Parathyroid adenoma (tissue), 2 donors: ENCODE data around the gene STAT5A.
"Not testable (repeated sequence)": the region's sequence is repeated elsewhere in the genome, so short reads cannot be mapped to it uniquely, and the experiment has no call there.

Source experiments
- H2AFZ ChIP-seq: fragments of 300-600 bp; sonication (generic); one replicate; pipeline ENCODE4 v1.7.0; 2017; ENCODE audit warnings: antibody characterized with exemption, mild to moderate bottlenecking
- H3K27ac ChIP-seq: fragments of 300-600 bp; sonication (generic); one replicate; pipeline ENCODE4 v1.7.0; 2017
- H3K27me3 ChIP-seq: fragments of 300-600 bp; sonication (generic); one replicate; pipeline ENCODE4 v1.7.0; 2017; ENCODE audit warnings: low read length; ENCODE audit not compliant: control insufficient read depth, insufficient read depth
- H3K36me3 ChIP-seq: fragments of 300-600 bp; sonication (generic); one replicate; pipeline ENCODE4 v1.7.0; 2017; ENCODE audit warnings: low read length; ENCODE audit not compliant: control insufficient read depth, insufficient read depth
- H3K4me1 ChIP-seq: fragments of 300-600 bp; sonication (generic); one replicate; pipeline ENCODE4 v1.7.0; 2017; ENCODE audit warnings: control low read depth
- H3K4me2 ChIP-seq: fragments of 300-600 bp; sonication (generic); one replicate; pipeline ENCODE4 v1.7.0; 2017; ENCODE audit warnings: low read length
- H3K4me3 ChIP-seq: fragments of 300-600 bp; sonication (generic); one replicate; pipeline ENCODE4 v1.7.0; 2017; ENCODE audit warnings: low read depth, low read length
- H3K79me2 ChIP-seq: fragments of 300-600 bp; sonication (generic); one replicate; pipeline ENCODE4 v1.7.0; 2017; ENCODE audit warnings: control low read depth
- H3K9ac ChIP-seq: fragments of 300-600 bp; sonication (generic); one replicate; pipeline ENCODE4 v1.7.0; 2017; ENCODE audit warnings: mild to moderate bottlenecking
- H3K9me3 ChIP-seq: fragments of 300-600 bp; sonication (generic); one replicate; pipeline ENCODE4 v1.7.0; 2017; ENCODE audit warnings: low read length; ENCODE audit not compliant: control insufficient read depth
- TF ChIP-seq, protein P1 (sequence below): fragments of 300-600 bp; sonication (generic); IDR thresholded peaks from one replicate; pipeline ENCODE4 v1.7.0; 2017; ENCODE audit warnings: antibody characterized with exemption, mild to moderate bottlenecking
- donor health status: primary hyperparathyroidism.

Gene STAT5A

DNA sequence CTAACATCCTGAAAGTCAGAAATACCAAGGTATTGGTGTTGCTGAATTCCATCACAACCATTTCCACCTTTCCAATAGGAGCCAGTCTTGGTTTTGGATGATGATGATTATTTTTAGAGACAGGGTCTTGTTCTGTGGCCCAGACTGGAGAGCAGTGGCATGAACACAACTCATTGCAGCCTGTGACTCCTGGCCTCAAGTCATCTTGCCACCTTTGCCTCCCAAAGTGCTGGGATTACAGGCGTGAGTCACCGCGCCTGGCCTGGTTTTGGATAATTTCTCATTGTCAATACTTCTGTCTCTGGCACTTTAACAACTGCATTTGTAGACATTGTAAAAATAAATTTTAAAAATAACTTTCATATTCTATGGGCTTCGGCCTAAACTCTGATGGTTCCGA, 34.7 kb upstream of the STAT5A start:
- TF ChIP-seq, protein P1, sequence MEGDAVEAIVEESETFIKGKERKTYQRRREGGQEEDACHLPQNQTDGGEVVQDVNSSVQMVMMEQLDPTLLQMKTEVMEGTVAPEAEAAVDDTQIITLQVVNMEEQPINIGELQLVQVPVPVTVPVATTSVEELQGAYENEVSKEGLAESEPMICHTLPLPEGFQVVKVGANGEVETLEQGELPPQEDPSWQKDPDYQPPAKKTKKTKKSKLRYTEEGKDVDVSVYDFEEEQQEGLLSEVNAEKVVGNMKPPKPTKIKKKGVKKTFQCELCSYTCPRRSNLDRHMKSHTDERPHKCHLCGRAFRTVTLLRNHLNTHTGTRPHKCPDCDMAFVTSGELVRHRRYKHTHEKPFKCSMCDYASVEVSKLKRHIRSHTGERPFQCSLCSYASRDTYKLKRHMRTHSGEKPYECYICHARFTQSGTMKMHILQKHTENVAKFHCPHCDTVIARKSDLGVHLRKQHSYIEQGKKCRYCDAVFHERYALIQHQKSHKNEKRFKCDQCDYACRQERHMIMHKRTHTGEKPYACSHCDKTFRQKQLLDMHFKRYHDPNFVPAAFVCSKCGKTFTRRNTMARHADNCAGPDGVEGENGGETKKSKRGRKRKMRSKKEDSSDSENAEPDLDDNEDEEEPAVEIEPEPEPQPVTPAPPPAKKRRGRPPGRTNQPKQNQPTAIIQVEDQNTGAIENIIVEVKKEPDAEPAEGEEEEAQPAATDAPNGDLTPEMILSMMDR = no peak
- no peak overlapping the region for H3K9ac ChIP-seq
- no peaks in the 10 kb centered on the region for H3K9me3 ChIP-seq
- no peak overlapping the region for H3K4me3 ChIP-seq
- H3K27me3 ChIP-seq = no peaks in the 10 kb centered on the region
- no peaks in the 10 kb centered on the region for H3K4me1 ChIP-seq
- no peaks in the 10 kb centered on the region for H3K36me3 ChIP-seq
- H2AFZ ChIP-seq = no peak overlapping the region
- peaks cover 3% of the 10 kb centered on the region for H3K79me2 ChIP-seq
- H3K4me2 ChIP-seq = no peak overlapping the region
- no peak overlapping the region for H3K27ac ChIP-seq

- H2AFZ ChIP-seq = no peak overlapping the region
- no peaks in the 10 kb centered on the region for H3K36me3 ChIP-seq
- no peaks in the 10 kb centered on the region for H3K79me2 ChIP-seq
- H3K27ac ChIP-seq = no peak overlapping the region
- TF ChIP-seq, protein P1 = no peak
- no peak overlapping the region for H3K9ac ChIP-seq
- no peaks in the 10 kb centered on the region for H3K4me1 ChIP-seq
- no peak overlapping the region for H3K4me3 ChIP-seq
- H3K9me3 ChIP-seq = no peaks in the 10 kb centered on the region
- H3K4me2 ChIP-seq = no peak overlapping the region
- H3K27me3 ChIP-seq = no peaks in the 10 kb centered on the region
These were observed 32.9 kb upstream of the STAT5A start for GRCh38 chr17:42255445-42255844.

DNA sequence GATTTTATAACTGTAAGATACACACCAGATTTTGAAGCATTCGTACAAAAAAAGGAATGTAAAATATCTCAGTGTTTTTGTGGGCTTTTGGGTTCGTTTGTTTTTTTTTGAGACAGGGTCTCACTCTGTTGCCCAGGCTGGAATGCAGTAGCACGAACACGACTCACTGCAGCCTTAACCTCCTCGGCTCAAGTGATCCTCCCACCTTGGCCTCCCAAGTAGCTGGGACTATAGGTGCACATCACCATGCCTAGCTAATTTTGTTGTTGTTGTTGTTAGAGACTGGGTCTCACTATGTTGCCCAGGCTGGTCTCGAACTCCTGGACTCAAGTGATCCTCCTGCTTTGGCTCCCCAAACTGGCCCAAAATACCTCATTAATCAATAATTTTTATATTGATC, 28.0 kb upstream of the STAT5A start:
- TF ChIP-seq, protein P1 = no peak
- no peaks in the 10 kb centered on the region for H3K27me3 ChIP-seq
- H3K27ac ChIP-seq = no peak overlapping the region

DNA sequence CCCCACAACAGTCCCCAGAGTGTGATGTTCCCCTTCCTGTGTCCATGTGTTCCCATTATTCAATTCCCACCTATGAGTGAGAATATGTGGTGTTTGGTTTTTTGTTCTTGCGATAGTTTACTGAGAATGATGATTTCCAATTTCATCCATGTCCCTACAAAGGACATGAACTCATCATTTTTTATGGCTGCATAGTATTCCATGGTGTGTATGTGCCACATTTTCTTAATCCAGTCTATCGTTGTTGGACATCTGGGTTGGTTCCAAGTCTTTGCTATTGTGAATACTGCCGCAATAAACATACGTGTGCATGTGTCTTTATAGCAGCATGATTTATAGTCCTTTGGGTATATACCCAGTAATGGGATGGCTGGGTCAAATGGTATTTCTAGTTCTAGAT, 23.9 kb upstream of the STAT5A start:
- not testable (repeated sequence) for H3K4me3 ChIP-seq, H3K79me2 ChIP-seq, H3K27me3 ChIP-seq, H2AFZ ChIP-seq, H3K4me2 ChIP-seq, H3K4me1 ChIP-seq, H3K9me3 ChIP-seq, H3K36me3 ChIP-seq, H3K27ac ChIP-seq, H3K9ac ChIP-seq

More for the DNA sequence above, 28.0 kb upstream of the STAT5A start:
- no peak overlapping the region for H3K9ac ChIP-seq
- H3K4me3 ChIP-seq = no peak overlapping the region
- H3K79me2 ChIP-seq = no peaks in the 10 kb centered on the region
- H3K36me3 ChIP-seq = no peaks in the 10 kb centered on the region
- no peaks in the 10 kb centered on the region for H3K4me1 ChIP-seq
- no peaks in the 10 kb centered on the region for H3K9me3 ChIP-seq
- no peak overlapping the region for H2AFZ ChIP-seq
- H3K4me2 ChIP-seq = no peak overlapping the region

DNA sequence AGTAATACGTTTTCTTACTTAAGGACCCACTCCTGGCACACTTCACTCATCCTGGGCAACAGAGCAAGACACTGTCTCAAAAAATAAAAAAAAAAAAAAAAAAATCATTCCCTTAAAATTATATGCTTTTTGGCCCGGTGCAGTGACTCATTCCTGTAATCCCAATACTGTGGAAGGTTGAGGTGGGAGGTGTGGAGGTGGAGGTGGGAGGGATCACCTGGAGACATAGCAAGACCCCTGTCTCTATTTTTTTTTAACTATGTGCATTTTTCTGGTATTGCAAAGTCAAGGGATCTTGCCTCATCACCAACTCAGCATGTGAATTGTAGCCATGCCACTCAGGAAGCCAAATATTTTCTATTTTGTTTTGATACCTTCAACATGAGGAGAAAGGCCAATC, 21.8 kb upstream of the STAT5A start:
- H3K36me3 ChIP-seq = no peaks in the 10 kb centered on the region
- TF ChIP-seq, protein P1 = no peak
- no peak overlapping the region for H3K4me2 ChIP-seq
- no peaks in the 10 kb centered on the region for H3K27me3 ChIP-seq
- no peak overlapping the region for H2AFZ ChIP-seq
- H3K9ac ChIP-seq = no peak overlapping the region
- no peaks in the 10 kb centered on the region for H3K4me1 ChIP-seq
- H3K4me3 ChIP-seq = no peak overlapping the region
- H3K27ac ChIP-seq = no peak overlapping the region
- peaks cover 10% of the 10 kb centered on the region for H3K79me2 ChIP-seq
- H3K9me3 ChIP-seq = no peaks in the 10 kb centered on the region
